A549 (cell line): ENCODE data around the gene THY1. TPM values are rescaled to one million over a fixed set of nuclear protein-coding genes. Genes with fewer than 3 reads are reported as not detected.

ENCODE experiments used
- ATAC-seq, 2 experiments: fragments of 200-7000 bp in 1 of 2; fragments of >200 bp in 1 of 2; cut with Nextera tagmentation in 1 of 2; cut with Tn5 transposase in 1 of 2; 3 replicates each; pipeline versions ENCODE4 v1.8.0 to v1.9.1; 2018 to 2020; ENCODE audit warnings: mild to moderate bottlenecking in 1 of 2, moderate library complexity in 1 of 2
- CTCF ChIA-PET: fragments of 300-600 bp; sonication (Branson Sonifier 250); formaldehyde crosslinking; extraction: SDS; loops from one replicate; lab custom pipeline; 2021; ENCODE audit warnings: antibody characterized with exemption, inconsistent platforms; lab: Yijun Ruan, JAX
- POLR2A ChIA-PET: fragments of 350-600 bp; formaldehyde crosslinking; extraction: SDS; loops from one replicate; lab custom pipeline; 2021; ENCODE audit warnings: antibody characterized with exemption, inconsistent platforms; lab: Yijun Ruan, JAX
- DNase-seq, 2 experiments: peaks; one replicate each; pipeline versions ENCODE4 v3.0.0 to v3.0.0-alpha.2; 2011 to 2016; ENCODE audit warnings: low read depth in 1 of 2, low spot score in 1 of 2
- FAIRE-seq: peaks from 2 replicates; lab custom pipeline; 2011; peaks lifted over from hg19 to GRCh38; lab: Jason Lieb, UNC
- H3K27ac ChIP-seq, 2 experiments: fragments of >200 bp; sonication (Bioruptor Twin); formaldehyde crosslinking; 3 replicates each; pipeline ENCODE4 v1.5.1; 2016 to 2017
- H3K4me1 ChIP-seq: fragments of >200 bp; sonication (Bioruptor Twin); formaldehyde crosslinking; 3 replicates; pipeline ENCODE4 v1.6.1; 2016
- H3K4me2 ChIP-seq: fragments of >200 bp; sonication (Bioruptor Twin); formaldehyde crosslinking; 3 replicates; pipeline ENCODE4 v1.6.1; 2016
- H3K4me3 ChIP-seq: fragments of >200 bp; sonication (Bioruptor Twin); formaldehyde crosslinking; 3 replicates; pipeline ENCODE4 v1.5.1; 2016
- H3K9me3 ChIP-seq: fragments of >200 bp; sonication (Bioruptor Twin); formaldehyde crosslinking; 3 replicates; pipeline ENCODE4 v1.6.1; 2016
- BHLHE40 ChIP-seq: IDR thresholded peaks from 2 replicates; pipeline ENCODE4 v1.6.1; 2012; ENCODE audit warnings: low read depth, low read length, inconsistent platforms
- CBX8 ChIP-seq: fragments of 200-600 bp; sonication (generic); IDR thresholded peaks from 2 replicates; pipeline ENCODE4 v1.6.1; 2016
- CEBPB ChIP-seq, 2 experiments: fragments of >200 bp in 1 of 2; sonication (Bioruptor Twin) in 1 of 2; formaldehyde crosslinking in 1 of 2; IDR thresholded peaks; 2 replicates each; pipeline ENCODE4 v1.6.1; 2012 to 2016
- CHD4 ChIP-seq: fragments of 200-600 bp; sonication (generic); IDR thresholded peaks from 2 replicates; pipeline ENCODE4 v1.6.1; 2016; ENCODE audit warnings: antibody characterized with exemption, mild to moderate bottlenecking, borderline replicate concordance
- ESRRA ChIP-seq: fragments of 150-350 bp; IDR thresholded peaks from 2 replicates; pipeline ENCODE4 v1.6.1; 2014; ENCODE audit warnings: mild to moderate bottlenecking, low read length, borderline replicate concordance
- FOSB ChIP-seq: fragments of 250-450 bp; sonication (Bioruptor Pico); IDR thresholded peaks from 2 replicates; pipeline ENCODE4 v1.5.0; 2020; ENCODE audit warnings: mild to moderate bottlenecking, moderate library complexity
- FOSL2 ChIP-seq, 2 experiments: fragments of 450-650 bp in 1 of 2; fragments of >200 bp in 1 of 2; sonication (Bioruptor Twin) in 1 of 2; formaldehyde crosslinking; IDR thresholded peaks; 2 replicates each; pipeline versions ENCODE4 v1.5.0 to v1.6.1; 2016 to 2020; ENCODE audit warnings: mild to moderate bottlenecking in 1 of 2, moderate library complexity in 1 of 2
- HEYL ChIP-seq: fragments of 250-450 bp; sonication (Bioruptor Pico); IDR thresholded peaks from 2 replicates; pipeline ENCODE4 v1.8.0; 2021; ENCODE audit warnings: mild to moderate bottlenecking, moderate library complexity
- HMGXB4 ChIP-seq: fragments of 250-450 bp; sonication (Bioruptor Pico); IDR thresholded peaks from 2 replicates; pipeline ENCODE4 v1.5.0; 2021; ENCODE audit warnings: mild to moderate bottlenecking, moderate library complexity, borderline replicate concordance
- KDM5A ChIP-seq: fragments of 200-600 bp; sonication (generic); IDR thresholded peaks from 2 replicates; pipeline ENCODE4 v1.6.1; 2016; ENCODE audit warnings: antibody characterized with exemption, mild to moderate bottlenecking
- MYC ChIP-seq: IDR thresholded peaks from 2 replicates; pipeline ENCODE4 v1.6.1; 2012; ENCODE audit warnings: mild to moderate bottlenecking, inconsistent platforms, low read length, improper control_type of control experiment, borderline replicate concordance
- NFE2L2 ChIP-seq: fragments of 150-350 bp; conservative IDR thresholded peaks from 2 replicates; pipeline ENCODE4 v1.6.1; 2014; ENCODE audit warnings: low read length
- PBX3 ChIP-seq: IDR thresholded peaks from 2 replicates; pipeline ENCODE4 v1.6.1; 2012
- RARB ChIP-seq: fragments of 250-450 bp; sonication (Bioruptor Pico); IDR thresholded peaks from 2 replicates; pipeline ENCODE4 v1.8.0; 2021; ENCODE audit warnings: mild to moderate bottlenecking, moderate library complexity
- RCOR1 ChIP-seq: fragments of 150-350 bp; IDR thresholded peaks from 2 replicates; pipeline ENCODE4 v1.6.1; 2014; ENCODE audit warnings: antibody characterized with exemption, low read length, low read depth
- SMC3 ChIP-seq: fragments of >200 bp; sonication (Bioruptor Twin); formaldehyde crosslinking; IDR thresholded peaks from 3 replicates; pipeline ENCODE4 v1.6.1; 2018; ENCODE audit warnings: inconsistent platforms
- ZC3H11A ChIP-seq: fragments of 450-650 bp; IDR thresholded peaks from 2 replicates; pipeline ENCODE4 v1.6.1; 2014; ENCODE audit warnings: antibody characterized with exemption, mild to moderate bottlenecking
- WGBS: methylation state at CpG from one replicate; pipeline ENCODE4 v1.1.6; 2017; ENCODE audit errors: missing lambda C conversion rate; 5-methylcytosine and 5-hydroxymethylcytosine counted together
- polyA plus RNA-seq, 4 experiments: library from polyadenylated mRNA; depleted of rRNA in 3 of 4; stranded (reverse); fragments of >200 nt; fragmentation: RNase III in 1 of 4; extraction: RNeasy Plus Mini Kit Qiagen cat#74134 plus additional on column Dnase treatment in 1 of 4; gene quantifications; 2 replicates in 3 of 4; 3 replicates in 1 of 4; pipeline ENCODE4 v1.2.3, GENCODE V29; 2011 to 2017
- TF ChIP-seq, protein P1 (sequence below): fragments of 200-600 bp; sonication (generic); IDR thresholded peaks from 2 replicates; pipeline ENCODE4 v1.6.1; 2016; ENCODE audit warnings: antibody characterized with exemption, mild to moderate bottlenecking, moderate library complexity
- TF ChIP-seq, protein P2 (sequence below): IDR thresholded peaks from 2 replicates; pipeline ENCODE4 v1.6.1; 2012

The THY1 gene
- polyA plus RNA-seq, 2 of the 4 experiments (the other 2 are of a cell fraction), result 7.1 to 19.9 TPM

GRCh38 chr11:119415966-119416365 is 7.0 kb downstream of the THY1 start:
- ChIA-PET POLR2A (no interaction called here), CTCF (interaction anchor here (1.1 to 1.2 kb wide), 2 partner anchors 59 to 60 kb away, joined by 3 read pairs; no protein-coding TSS in a partner anchor)
- ATAC-seq (no peak; a peak in 1 of 6 replicates), DNase-seq (no peak), FAIRE-seq (no peak)
- H3K27ac ChIP-seq, result no peak overlapping the region
- WGBS, result 91% methylated on average over 9 of the region's 10 CpGs
- TF ChIP-seq MYC, result no peak
- TF ChIP-seq FOSB, result no peak
- TF ChIP-seq HMGXB4, result no peak
- no peak for TF ChIP-seq CHD4
- no peak overlapping the region for H3K4me3 ChIP-seq
- no peaks in the 10 kb centered on the region for H3K9me3 ChIP-seq
- H3K4me1 ChIP-seq, result no peaks in the 10 kb centered on the region
- no peak overlapping the region for H3K4me2 ChIP-seq

DNA sequence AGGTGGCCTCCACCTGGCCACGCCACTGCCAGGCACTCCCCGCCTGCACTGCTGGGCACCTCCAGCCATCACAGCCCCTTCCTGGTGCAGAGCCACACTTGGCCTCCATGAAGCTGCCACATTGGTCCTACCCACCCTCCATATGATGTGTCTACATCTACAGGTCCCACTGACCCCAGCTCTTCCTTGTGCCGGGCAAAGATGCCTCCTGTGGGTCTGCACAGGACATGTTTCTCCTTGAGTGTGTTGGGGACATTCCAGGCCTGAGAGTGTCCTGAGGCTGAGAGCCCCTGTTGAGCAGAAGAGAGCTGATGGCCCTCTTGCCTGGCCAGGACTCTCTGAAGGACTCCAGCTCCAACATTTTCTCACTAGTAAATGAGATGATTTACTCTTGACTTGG is 7.5 kb downstream of the THY1 start:
- Histone ChIP-seq H3K4me1 (no peaks in the 10 kb centered on the region), H3K9me3 (no peaks in the 10 kb centered on the region), H3K4me3 (no peak overlapping the region), H3K4me2 (no peak overlapping the region), H3K27ac (no peak overlapping the region)
- no peak for ATAC-seq
- DNase-seq, result no peak
- CTCF ChIA-PET, result interaction anchor here (1.1 to 1.2 kb wide), 2 partner anchors 59 kb away, joined by 3 read pairs; no protein-coding TSS in a partner anchor
- TF ChIP-seq ESRRA (no peak), NFE2L2 (no peak), KDM5A (no peak), HEYL (CRISPR knock-in tag) (no peak), PBX3 (no peak), CHD4 (no peak), CBX8 (no peak), BHLHE40 (no peak), RARB (CRISPR knock-in tag) (no peak), ZC3H11A (no peak), FOSL2 (IDR thresholded peaks at IDR 0.05) (no peak), FOSL2 (CRISPR knock-in tag; IDR thresholded peaks at IDR 0.05) (no peak), RCOR1 (no peak), CEBPB (IDR thresholded peaks at IDR 0.05) (no peak), SMC3 (no peak)
- TF ChIP-seq, protein P1, sequence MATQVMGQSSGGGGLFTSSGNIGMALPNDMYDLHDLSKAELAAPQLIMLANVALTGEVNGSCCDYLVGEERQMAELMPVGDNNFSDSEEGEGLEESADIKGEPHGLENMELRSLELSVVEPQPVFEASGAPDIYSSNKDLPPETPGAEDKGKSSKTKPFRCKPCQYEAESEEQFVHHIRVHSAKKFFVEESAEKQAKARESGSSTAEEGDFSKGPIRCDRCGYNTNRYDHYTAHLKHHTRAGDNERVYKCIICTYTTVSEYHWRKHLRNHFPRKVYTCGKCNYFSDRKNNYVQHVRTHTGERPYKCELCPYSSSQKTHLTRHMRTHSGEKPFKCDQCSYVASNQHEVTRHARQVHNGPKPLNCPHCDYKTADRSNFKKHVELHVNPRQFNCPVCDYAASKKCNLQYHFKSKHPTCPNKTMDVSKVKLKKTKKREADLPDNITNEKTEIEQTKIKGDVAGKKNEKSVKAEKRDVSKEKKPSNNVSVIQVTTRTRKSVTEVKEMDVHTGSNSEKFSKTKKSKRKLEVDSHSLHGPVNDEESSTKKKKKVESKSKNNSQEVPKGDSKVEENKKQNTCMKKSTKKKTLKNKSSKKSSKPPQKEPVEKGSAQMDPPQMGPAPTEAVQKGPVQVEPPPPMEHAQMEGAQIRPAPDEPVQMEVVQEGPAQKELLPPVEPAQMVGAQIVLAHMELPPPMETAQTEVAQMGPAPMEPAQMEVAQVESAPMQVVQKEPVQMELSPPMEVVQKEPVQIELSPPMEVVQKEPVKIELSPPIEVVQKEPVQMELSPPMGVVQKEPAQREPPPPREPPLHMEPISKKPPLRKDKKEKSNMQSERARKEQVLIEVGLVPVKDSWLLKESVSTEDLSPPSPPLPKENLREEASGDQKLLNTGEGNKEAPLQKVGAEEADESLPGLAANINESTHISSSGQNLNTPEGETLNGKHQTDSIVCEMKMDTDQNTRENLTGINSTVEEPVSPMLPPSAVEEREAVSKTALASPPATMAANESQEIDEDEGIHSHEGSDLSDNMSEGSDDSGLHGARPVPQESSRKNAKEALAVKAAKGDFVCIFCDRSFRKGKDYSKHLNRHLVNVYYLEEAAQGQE, result no peak
- TF ChIP-seq, protein P2, sequence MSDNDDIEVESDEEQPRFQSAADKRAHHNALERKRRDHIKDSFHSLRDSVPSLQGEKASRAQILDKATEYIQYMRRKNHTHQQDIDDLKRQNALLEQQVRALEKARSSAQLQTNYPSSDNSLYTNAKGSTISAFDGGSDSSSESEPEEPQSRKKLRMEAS, result no peak
- POLR2A ChIA-PET, result no interaction called here
- WGBS, result 92% methylated on average over 2 of the region's 3 CpGs
- FAIRE-seq, result no peak
